HG02798 (cell line): ENCODE results near the gene RASD1.

Experiments used
- ATAC-seq: cut with Tn5 transposase; IDR thresholded peaks from one replicate; pipeline ENCODE4 v1.9.1; 2021; ENCODE audit warnings: mild to moderate bottlenecking; ENCODE audit not compliant: unreplicated experiment, poor library complexity

The RASD1 gene

DNA sequence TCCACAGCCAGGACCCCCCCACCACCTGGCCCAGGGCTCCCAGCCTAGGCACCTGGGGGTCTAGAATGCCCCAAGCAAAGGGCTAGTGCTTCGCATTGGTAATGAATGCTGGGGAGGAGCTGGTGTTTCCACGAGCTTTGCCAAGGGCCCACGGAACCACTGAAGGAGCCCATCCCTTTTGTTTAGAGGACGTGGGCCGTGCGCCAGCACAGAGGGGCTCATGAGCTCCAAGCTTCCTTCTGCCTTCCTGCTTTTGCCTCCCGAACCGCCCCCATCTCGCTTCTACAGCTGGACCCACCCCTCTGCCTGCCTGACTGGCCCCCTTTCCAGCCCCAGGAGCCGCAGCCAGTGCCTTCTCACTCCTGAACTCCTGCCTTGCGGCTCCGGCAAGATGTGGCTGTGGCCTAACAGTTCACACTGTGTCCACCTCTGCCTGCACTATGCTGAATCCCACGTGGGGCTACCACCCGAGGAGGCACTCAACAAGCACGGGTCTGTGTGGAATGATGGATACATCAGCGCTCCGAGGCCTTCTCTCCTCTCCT lies 31.8 kb upstream of the RASD1 start:
- no peak for ATAC-seq

DNA sequence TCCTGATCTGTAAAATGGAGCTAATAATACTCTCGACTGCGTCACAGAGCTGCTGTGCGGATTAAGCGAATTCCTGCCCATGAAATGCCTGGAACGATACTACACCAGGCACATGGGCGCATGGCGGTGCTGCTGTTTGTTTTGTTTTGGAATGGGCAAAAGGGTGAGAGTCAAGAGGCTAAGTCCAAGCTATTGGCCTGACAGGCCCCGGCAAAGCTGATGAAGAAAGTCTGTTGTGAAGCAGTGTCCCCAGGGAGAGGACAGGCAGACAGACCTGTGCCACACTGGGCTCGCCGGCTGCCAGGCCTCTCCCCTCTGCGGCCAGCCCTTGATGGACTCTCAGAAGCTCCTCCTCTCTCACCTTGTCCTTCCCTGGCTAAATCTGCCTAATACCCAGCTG lies 31.3 kb upstream of the RASD1 start:
- no peak for ATAC-seq

DNA sequence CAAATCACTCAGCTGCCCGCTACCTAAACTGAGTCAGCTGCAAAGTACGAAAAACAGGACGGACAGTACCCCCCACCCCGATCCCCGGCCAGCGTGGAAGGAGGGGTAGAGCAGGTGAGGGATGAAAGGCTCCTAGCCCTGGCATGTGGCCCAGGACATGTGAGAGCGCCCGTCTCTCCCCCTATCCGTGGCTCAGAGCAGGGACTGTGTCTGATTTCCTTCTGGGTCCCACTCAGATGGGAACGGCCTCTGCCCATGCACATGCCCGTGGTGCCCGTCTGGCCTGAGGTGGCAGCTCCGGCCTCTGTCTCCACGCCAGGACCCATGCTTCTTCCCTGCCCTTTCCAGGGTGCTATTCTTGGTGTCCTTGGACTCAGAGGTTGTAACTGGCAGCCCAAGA lies 30.2 kb upstream of the RASD1 start:
- no peak for ATAC-seq

DNA sequence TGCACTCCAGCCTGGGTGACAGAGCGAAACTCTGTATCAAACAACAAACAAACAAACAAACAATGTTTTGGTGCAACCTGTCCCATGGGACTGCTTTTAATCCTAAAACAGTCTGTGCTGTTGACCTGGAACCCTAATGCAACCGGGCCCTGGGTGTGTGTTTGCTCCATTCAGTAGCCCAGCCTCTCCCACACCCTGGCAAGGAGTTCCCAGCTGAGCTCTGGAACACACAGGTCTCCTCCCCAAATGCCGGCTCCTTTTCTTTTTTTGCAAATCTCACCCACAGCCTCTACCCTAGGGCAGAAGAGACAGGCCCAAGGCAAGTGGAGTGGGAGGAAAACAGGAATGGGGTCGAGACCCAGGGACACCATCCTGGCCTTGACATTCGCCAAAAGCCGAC lies 29.8 kb upstream of the RASD1 start:
- no peak for ATAC-seq

DNA sequence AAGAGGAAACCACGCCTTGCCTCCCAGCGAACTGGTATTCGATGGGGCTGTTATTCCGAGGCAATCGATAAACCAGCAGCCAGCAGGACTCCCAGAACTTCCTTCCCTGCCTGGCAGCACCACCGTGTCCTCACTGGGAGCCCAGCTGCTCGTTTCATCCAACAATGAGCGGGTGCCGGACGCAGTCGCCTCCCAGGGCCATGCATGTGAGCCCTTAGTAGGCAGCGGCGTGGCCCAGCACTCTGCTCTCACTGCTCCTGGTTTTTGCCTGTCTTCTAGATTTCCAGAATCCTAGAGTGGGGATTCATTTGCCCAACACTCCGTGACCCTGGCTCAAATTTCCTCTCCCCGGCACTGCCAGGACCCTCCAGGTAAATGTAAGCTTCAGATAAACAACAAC lies 29.1 kb upstream of the RASD1 start:
- ATAC-seq, result no peak

DNA sequence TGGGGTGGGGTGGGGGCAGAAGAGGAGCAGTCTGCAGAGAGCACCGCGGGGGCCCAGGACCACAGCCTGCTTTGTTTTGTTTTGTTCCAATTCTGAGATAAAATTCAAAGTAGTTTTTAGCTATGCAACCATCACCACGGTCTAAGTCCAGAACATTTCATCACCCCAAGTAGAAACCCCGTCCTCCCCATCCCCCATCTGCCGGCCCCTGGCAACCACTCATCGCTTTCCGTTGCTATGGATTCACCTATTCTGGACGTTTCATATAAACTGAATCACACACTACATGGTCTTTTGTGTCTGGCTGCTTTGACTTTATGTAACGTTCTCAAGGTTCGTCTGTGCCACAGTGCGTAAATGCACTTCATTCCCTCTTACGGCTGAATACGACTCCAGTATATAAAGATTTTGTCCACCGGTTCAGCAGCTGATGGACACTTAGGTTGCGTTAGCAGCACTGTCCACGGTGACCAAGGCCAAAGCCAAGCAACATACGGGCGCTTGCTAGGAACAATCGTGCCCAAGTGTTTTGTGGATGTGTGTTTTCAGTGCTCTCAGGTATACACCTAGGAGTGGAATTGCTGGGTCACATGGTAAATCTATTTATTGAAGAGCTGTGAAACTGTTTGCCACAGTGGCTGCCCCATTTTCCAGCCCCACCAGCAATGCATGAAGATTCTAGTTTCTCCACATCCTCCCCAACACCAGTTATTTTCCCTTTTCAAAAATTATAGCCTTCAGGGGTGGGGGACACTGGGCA lies 27.7 kb upstream of the RASD1 start:
- ATAC-seq, result no peak

DNA sequence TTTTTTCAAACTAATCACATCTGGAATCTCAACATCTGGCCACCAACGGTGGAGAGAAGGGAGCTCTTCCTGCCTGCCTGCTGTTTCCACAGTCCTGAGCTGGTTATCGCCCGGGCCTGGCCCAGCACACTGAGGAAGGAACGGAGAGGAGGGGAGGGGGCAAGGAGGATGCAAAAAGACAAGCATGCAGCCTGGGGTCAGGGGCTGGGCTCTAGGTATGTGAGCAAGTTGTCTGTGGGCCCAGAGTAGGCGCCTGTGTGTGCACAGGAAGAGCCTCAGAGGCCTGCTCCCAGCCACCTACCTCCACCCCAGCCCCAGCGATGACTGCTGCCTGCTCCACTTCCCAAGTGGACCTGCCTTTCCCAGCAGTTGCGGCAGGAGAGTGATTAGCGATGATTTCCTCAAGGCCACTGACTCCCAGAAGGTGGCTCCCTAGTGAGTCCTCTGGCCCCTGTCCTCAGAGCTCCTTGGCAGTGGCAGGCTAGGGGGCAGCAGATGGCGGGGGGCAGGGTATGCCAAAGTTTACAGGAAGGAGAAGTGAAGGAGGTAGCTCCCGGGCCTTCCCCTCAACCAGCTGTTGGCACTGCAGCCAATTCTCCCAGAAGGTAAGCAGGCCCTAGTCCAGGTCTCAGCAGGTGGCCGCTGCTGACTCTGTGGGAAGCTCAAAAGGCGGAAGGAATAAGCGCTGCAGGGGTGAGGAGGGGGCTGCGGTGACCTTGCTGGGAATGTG lies 27.0 kb upstream of the RASD1 start:
- ATAC-seq, result no peak

DNA sequence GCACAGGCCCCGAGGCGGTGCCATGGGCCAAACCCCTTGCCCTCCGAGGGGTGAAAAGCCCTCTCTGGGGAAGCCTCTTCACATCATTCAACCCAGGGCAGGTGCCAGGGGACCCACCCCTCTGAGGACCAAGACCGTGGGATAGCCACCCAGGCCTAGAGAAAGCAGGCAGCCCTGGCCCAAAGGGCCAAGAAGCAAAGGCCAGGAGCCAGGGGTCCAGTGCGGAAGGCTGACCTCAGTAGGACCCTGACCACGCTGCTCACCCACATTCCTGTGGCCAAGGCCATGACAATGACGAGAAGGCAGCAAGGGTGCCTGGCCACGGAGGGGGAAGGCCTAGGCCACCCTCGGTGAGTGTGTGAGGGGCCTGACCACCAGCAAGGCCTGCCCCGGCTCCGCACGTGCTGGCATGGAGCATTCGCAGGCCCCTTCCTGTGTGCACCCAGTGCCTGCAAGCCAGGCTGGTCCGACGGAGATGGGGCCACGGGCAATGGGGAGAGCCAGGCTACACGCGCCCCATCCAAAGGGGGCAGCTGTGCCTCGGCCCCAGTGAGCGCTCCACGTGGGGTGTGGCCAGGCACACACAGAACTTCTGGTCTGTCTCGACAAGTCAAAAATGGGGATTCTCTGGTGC lies 24.5 kb upstream of the RASD1 start:
- no peak for ATAC-seq

DNA sequence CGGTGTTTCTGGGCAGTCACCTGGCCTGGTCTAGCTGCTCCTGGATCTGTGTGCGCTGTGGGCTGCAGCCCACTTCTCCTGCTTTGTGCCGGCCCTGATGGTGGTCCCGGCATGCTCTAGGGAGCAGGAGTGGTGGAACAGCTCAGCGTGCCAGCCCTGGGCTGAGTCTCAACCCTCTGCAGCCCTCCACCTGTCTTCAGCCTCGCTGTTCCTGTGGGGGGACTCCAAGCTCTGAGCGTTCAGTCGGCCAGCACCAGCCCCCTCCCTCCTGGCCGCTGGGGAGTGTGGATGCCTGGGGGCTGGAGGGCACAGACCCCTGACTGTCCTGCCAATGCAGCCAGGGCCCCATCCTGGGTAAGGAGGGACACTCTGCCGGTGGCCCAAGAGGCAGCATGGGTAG lies 23.7 kb upstream of the RASD1 start:
- no peak for ATAC-seq

DNA sequence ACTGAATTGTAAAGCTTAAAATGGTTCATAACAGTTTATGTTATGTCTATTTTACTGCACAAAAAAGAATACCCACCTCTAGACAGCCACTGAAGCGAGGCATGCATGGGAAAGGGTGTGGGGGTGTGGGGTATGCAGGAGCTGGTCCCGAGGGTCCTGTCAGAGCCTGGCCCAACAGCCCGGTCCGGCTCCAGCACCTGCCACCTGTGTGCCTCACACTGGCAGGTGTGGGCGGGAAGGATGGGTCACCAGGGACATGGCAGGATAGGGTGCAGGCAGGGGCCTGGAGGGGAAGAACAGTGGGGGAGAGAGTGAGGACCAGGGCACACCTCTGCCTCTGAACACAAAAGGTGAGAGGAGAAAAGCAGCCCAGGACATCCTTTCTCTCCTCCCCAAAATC lies 22.8 kb upstream of the RASD1 start:
- ATAC-seq, result no peak

DNA sequence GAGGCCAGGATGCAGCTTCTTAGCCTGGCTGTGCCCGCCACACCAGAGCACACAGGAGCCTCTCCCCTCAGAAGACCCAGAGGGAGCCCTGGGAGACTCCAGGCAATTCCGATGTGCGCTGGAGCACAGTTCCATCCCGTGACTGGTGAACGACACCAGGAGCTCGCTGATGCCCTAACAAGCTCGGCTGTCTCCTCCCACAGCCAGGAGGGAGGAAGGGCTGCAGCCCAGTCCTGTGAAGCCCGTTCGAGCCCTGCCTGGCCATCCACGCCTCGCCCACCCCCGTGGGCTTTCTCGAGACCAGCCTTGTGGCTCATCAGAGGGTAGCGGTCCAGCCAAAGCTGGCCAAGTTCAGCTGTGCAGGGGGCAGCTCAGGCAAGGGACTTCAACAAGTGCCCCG lies 21.8 kb upstream of the RASD1 start:
- no peak for ATAC-seq

DNA sequence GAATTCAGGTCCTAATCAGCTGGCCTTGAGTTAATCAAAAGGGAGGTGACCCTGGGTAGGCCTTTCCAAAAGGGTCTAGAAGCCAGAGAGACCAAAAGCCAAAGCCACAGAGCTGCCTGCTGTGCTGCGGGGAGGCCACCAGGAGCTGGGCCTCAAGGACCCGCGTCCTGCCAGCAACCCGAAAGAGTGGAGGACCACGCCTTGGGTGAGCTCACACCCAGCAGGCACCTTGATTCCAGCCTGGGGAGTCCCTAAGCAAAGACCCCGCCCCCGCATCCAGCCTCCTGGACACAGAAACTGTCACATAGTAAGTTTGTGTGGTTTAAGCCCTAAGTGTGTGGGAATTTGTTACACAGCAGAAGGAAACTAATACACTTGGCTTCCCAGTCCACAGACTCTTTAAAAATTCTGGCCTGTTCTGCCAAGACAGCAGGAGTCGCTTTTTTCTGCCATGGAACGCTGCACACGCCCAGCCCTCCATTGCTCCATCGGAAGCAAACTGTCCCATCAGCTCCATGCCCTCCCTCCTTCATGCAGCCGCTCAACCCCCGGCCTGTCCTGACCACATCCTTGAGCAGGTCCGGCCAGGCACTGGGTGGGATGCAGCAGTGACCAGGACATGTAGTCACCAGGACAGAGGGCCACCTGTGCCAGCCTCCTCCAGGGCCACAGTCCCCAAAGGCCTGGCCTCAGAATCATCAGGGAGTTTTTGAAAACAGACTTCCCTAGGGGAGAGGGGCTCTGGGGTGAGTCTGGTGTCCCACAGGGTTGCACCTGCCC lies 20.9 kb upstream of the RASD1 start:
- no peak for ATAC-seq

DNA sequence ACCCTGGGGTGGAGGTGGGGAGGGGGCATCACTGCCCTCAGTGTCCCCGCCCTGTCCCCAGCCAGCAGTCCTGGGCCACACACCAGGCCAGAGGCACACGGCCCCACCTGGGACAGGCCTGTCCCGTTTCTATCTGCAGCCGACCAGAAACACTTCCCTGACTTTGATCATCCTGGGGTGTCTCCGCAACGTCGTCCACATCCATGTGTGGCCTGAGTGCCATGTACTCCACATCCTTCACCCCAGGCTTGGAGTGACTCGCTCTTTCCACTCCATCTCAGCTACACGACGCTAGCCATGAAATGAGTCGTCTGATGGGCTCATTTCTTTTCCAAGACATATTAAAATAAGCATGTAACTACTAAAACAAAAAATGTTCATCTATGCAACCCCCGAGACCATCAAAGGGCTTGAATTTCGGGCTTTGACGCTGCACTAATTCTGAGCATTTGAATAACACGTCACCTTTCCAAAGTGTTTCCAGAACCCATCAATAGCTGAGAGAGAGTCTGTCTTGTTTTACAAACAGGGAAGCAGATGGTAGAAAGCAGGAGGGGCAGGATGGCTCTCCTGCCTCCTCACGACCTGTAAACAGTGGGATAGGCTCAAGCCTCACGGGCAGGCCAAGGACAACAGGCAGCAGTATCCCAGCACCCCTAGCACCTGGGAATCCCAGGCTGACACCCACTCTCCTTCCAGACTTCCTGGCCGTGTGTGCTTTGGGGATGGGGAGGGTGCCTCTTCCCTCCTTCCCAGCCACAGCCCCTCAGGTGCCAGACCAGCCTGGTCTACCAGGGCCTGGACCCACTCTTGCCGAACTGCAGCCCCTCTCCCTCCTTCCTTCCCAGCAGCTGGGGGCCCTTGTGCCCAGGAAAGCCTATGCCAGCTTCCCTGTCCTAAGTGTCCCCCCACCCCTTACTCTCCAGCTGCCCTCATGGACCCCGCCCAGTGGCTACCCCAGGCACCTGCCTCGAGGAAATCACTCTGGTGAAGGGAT lies 20.0 kb upstream of the RASD1 start:
- ATAC-seq, result no peak

DNA sequence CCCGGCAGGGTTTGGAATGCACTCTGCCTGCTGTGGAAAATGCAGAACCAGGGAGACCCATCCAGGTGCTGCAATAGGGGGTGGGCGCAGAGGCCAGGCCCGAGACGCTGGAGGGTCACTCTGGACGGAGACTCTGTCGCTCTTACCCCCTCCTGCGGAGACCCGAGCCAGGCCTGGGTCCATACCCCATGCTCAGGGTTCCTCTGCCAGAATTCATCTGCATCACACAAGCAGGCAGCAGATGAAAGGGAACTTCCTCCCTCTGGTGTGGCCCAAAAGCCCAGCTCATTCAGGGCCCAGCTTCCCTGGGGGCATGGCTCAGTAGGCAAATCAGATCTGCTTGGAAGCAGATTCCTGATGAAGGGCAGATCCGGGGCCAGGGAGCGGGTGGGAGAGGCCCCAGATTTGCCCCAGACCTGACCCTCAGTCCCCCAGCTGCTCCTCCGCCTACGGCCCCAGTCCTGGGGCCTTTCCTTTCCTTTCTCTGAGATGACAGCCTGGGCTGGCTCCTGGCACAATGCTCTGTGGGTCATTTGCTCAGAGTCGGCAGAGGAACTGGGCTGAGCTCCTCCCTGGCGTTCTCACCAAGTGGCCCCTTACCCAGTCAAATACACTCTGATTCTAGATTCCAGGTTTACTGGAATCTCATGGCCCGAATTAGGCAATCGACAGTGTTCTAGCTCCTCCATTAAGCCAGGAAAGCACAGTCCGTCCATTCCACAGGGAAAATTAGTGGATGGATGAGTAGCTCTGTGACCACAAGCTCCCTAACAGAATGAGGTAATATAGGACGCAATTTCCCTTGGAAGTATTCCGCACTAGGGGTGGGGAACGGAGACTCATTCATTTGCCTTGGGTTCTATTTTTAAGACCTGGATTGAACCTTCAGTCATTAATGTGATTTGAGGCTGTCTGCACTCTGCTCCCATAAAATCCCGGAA lies 19.1 kb upstream of the RASD1 start:
- ATAC-seq, result no peak

DNA sequence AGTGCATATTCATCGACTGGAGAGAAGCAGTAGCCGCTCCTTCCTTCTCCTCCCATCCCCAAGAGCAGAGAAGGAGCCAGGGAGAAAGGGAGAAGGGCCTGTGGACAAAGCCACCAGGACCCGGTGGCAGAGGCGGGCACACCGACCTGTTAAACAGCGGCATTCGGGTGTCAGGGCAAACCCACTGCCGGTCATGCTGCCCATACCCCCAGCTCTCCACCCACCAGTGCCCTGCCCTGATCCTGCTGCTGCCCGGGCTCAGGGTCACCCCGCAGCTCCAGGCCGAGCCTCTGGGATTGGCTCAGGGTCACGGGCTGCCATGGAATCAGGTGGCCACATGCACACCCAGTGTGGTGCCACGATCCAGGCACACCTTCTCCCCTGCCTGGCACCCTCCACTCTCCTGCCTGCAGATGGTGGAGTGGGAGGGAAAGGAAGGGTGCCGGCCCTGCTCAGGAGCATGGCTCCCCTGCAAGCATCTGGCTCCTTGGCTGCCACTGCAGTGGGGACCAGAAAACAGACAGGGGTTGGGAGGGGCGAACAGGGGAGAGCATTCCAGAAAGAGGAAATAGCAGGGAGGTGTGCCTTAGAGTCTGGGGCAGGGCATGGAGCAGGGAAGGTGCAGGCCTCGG lies 18.3 kb upstream of the RASD1 start:
- ATAC-seq, result no peak

DNA sequence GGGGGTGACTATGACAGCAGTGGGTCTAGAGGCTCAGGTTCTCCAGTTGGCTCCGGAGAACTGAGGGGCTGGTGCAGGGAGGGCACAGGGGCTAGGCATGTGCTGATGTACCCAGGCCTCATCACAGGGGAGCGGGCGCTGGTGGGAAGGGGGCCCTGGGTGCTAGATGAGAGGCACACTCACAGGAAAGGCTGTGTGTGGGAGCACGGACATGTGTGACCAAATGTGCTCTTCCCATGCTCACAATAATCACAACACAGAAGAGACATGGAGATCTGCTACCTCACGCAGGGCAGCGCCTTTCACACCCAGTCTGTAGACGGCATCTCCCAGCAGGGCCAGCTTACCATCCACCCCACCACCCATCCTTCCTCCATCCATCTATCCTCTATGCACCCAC lies 17.4 kb upstream of the RASD1 start:
- ATAC-seq, result no peak

DNA sequence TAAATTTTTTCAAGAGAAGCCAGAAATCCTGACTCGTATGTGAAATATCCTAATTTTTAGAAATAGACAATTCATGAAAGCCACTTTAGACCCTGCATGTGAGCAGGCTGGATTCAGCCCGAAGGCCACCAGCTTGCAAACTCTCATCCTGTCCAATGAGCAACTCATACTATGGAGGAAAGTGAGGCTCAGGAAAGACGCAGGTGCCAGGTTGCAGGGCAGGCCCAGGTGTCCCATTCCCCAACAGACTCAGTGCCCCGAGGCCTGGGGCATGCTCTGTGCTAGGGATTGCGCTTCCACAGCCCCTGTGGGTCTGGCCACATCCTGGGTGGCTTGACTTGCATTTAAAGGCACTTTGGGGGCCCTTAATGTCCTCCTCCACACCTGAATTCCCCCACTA lies 16.7 kb upstream of the RASD1 start:
- no peak for ATAC-seq
